ENCODE data around the gene GLT8D2. TPM values are rescaled to one million over a fixed set of nuclear protein-coding genes. Genes with fewer than 3 reads are reported as not detected.

GLT8D2 gene
- polyA plus RNA-seq, 1 of the 3 experiments (the other 2 are of a cell fraction) = 50.0 TPM

DNA sequence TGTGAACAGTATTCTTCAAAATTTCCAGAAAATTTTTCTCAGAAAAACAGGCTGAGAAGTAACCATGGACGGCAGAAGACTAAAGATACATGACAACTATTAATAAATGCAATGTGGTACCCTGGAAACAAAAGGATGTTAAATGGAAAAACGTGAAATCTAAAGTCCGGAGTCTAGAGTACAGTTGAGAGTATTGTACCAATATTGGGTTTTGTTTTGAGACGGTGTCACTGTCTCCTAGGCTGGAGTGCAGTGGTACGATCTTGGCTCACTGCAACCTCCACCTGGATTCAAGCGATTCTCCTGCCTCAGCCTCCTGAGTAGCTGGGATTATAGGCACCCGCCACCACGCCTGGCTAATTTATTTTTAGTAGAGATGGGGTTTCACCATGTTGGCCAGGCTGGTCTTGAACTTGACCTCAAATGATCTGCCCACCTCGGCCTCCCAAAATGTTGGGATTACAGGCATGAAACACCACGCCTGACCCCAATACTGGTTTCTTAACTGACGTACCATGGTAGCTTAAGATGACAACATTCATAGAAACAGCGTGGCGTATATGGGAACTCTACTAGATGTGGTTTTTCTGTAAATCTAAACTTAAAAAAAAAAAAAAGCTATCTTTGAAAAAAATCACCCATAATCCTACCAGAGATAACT is 101.1 kb downstream of the GLT8D2 start (continued):
- TF ChIP-seq FOXM1 (IDR thresholded peaks at IDR 0.05; ENCODE audit: low read depth) = no peak
- TF ChIP-seq, protein P1, sequence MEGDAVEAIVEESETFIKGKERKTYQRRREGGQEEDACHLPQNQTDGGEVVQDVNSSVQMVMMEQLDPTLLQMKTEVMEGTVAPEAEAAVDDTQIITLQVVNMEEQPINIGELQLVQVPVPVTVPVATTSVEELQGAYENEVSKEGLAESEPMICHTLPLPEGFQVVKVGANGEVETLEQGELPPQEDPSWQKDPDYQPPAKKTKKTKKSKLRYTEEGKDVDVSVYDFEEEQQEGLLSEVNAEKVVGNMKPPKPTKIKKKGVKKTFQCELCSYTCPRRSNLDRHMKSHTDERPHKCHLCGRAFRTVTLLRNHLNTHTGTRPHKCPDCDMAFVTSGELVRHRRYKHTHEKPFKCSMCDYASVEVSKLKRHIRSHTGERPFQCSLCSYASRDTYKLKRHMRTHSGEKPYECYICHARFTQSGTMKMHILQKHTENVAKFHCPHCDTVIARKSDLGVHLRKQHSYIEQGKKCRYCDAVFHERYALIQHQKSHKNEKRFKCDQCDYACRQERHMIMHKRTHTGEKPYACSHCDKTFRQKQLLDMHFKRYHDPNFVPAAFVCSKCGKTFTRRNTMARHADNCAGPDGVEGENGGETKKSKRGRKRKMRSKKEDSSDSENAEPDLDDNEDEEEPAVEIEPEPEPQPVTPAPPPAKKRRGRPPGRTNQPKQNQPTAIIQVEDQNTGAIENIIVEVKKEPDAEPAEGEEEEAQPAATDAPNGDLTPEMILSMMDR (IDR thresholded peaks at IDR 0.05) = no peak

DNA sequence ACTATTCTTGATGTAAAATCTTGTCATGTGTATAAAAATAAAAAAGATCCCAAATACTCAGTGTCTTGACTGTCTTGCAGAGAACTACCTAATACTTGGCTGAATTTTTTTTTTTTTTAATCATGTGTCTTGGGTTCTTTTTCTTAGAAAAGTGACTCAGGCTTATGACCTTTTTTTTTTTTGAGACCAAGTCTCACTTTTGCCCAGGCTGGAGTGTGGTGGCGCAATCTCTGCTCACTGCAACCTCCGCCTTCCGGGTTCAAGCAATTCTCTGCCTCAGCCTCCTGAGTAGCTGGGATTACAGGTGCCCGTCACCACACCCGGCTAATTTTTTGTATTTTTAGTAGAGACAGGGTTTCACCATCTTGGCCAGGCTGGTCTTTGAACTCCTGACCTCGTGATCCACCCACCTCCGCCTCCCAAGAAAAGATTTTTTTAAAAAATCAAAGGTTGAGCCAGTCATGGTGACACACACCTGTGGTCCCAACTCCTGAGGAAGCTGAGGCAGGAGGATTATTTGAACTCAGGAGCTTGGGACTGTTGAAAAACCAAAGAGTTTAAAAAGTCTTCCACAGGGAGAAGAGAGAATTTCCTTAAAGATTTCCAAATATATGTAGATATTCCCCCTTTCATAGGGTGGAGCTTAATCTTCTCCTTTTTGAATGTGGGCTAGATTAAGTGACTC is 102.0 kb downstream of the GLT8D2 start:
- WGBS (ENCODE audit: low lambda C conversion rate) = 98% methylated on average over 7 of the region's 7 CpGs
- Histone ChIP-seq H4K20me1 (ENCODE audit: insufficient read depth) (no peaks in the 10 kb centered on the region), H3F3A (replicated peaks; ENCODE audit: insufficient read depth) (peaks cover 71% of the 10 kb centered on the region)

DNA sequence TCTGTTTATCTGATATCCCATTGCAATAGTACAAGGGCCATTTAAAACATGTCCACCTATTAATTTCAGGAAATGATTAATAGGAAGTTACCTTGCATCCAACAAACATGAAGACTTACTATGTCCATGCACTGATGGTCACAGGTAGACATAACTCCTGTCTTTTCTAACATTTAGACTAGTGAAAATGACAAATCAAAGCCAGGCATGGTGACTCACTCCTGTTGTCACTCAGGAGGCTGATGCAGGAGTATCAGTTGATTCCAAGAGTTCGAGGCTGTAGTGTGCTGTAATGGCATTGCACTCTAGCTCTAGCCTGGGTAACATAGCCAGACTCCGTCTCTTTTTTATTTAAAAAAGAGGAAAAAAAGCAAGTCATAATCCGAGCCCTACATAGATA is 105.0 kb downstream of the GLT8D2 start:
- Histone ChIP-seq H3K27me3 (ENCODE audit: insufficient read depth) (no peaks in the 10 kb centered on the region), H3K4me3 (ENCODE audit: low read depth in 2 of 2, low read length in 1 of 2) (no peak overlapping the region), H3K9me3 (no peaks in the 10 kb centered on the region), H3K4me2 (no peak overlapping the region), H4K20me1 (ENCODE audit: insufficient read depth) (no peaks in the 10 kb centered on the region), H3K9ac (no peak overlapping the region), H3K9me2 (no peaks in the 10 kb centered on the region), H3K36me3 (replicated peaks in 1 of 2; ENCODE audit: control insufficient read depth in 1 of 2, insufficient read depth in 2 of 2, low read length in 1 of 2) (peaks cover 96% of the 10 kb centered on the region in 2 experiments), H2AFZ (ENCODE audit: low read depth) (no peak overlapping the region), H3K79me2 (ENCODE audit: insufficient read depth) (peaks cover 17% of the 10 kb centered on the region; the same call in 1 of the 2 replicates), H3K4me1 (ENCODE audit: control insufficient read depth in 1 of 2, insufficient read depth in 2 of 2, low read depth in 1 of 2, low read length in 1 of 2) (no peaks in the 10 kb centered on the region), H3F3A (replicated peaks; ENCODE audit: insufficient read depth) (peaks cover 65% of the 10 kb centered on the region), H3K27ac (ENCODE audit: low read depth in 2 of 2, low read length in 1 of 2) (no peak overlapping the region)
- 97% methylated on average over 3 of the region's 3 CpGs for WGBS (ENCODE audit: low lambda C conversion rate)
- ChIA-PET CTCF (no interaction called here), POLR2A (interaction anchor here (0.7 to 1.7 kb wide), 2 partner anchors 9 to 11 kb away, joined by 3 to 5 read pairs; no protein-coding TSS in a partner anchor)
- DNase-seq = no peak
- TF ChIP-seq TEAD4 (IDR thresholded peaks at IDR 0.05; ENCODE audit: borderline replicate concordance, insufficient read depth) = no peak
- TF ChIP-seq, protein P2, sequence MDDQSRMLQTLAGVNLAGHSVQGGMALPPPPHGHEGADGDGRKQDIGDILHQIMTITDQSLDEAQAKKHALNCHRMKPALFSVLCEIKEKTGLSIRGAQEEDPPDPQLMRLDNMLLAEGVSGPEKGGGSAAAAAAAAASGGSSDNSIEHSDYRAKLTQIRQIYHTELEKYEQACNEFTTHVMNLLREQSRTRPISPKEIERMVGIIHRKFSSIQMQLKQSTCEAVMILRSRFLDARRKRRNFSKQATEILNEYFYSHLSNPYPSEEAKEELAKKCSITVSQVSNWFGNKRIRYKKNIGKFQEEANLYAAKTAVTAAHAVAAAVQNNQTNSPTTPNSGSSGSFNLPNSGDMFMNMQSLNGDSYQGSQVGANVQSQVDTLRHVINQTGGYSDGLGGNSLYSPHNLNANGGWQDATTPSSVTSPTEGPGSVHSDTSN (IDR thresholded peaks at IDR 0.05) = peak; percentile 21; the same call in 1 of the 2 replicates

More for the DNA sequence above, 102.0 kb downstream of the GLT8D2 start:
- ChIA-PET CTCF (no interaction called here), POLR2A (interaction anchor here (1.9 kb wide), 1 partner anchor 17 kb away, joined by 8 read pairs; the partner anchor contains the start of gene HSP90B1)
- Histone ChIP-seq H3K79me2 (ENCODE audit: insufficient read depth) (peaks cover 20% of the 10 kb centered on the region), H3K4me1 (ENCODE audit: control insufficient read depth in 1 of 2, insufficient read depth in 2 of 2, low read depth in 1 of 2, low read length in 1 of 2) (no peaks in the 10 kb centered on the region), H3K9ac (no peak overlapping the region), H3K27ac (ENCODE audit: low read depth in 2 of 2, low read length in 1 of 2) (no peak overlapping the region), H2AFZ (ENCODE audit: low read depth) (no peak overlapping the region), H3K9me2 (no peaks in the 10 kb centered on the region), H3K4me2 (no peak overlapping the region), H3K4me3 (ENCODE audit: low read depth in 2 of 2, low read length in 1 of 2) (no peak overlapping the region), H3K27me3 (ENCODE audit: insufficient read depth) (no peaks in the 10 kb centered on the region), H3K36me3 (replicated peaks in 1 of 2; ENCODE audit: control insufficient read depth in 1 of 2, insufficient read depth in 2 of 2, low read length in 1 of 2) (peaks cover 95 to 96% of the 10 kb centered on the region in 2 experiments), H3K9me3 (no peaks in the 10 kb centered on the region)
- no peak for TF ChIP-seq MXI1 (IDR thresholded peaks at IDR 0.05; ENCODE audit: low read depth, low read length)
- peak; percentile 1; the same call in 1 of the 2 replicates for TF ChIP-seq POLR2AphosphoS5 (IDR thresholded peaks at IDR 0.05; ENCODE audit: low read depth, low read length)
- no peak for DNase-seq

Other genes with a start within 250 kb of the GLT8D2 start
- gene NT5DC3, start 209.0 kb downstream of the GLT8D2 start, polyA plus RNA-seq (2012; rRNA removed) = 11.0 and 12.5 TPM in 2 replicates
- 420 and 482 TPM in 2 replicates for gene HSP90B1, start 119.8 kb downstream of the GLT8D2 start, polyA plus RNA-seq (2012; rRNA removed)
- gene TDG, start 84.3 kb downstream of the GLT8D2 start, polyA plus RNA-seq (2012; rRNA removed) = 11.3 and 17.9 TPM in 2 replicates
- 5.2 and 6.6 TPM in 2 replicates for gene HCFC2, start 14.3 kb upstream of the GLT8D2 start, polyA plus RNA-seq (2012; rRNA removed)
- gene NFYB, start 88.0 kb upstream of the GLT8D2 start, polyA plus RNA-seq (2012; rRNA removed) = 11.0 and 16.7 TPM in 2 replicates
- gene TXNRD1, start 165.6 kb upstream of the GLT8D2 start, polyA plus RNA-seq (2012; rRNA removed) = 143 and 220 TPM in 2 replicates